D721Med (cell line): ENCODE results near the gene CHMP4A.

Experiments used
- DNase-seq: peaks from one replicate; pipeline ENCODE4 v3.0.0; 2011; ENCODE audit warnings: low spot score; ENCODE audit not compliant: insufficient read length
- FAIRE-seq: peaks from 2 replicates; lab custom pipeline; 2011; peaks lifted over from hg19 to GRCh38; lab: Jason Lieb, UNC
- CTCF ChIP-seq: IDR thresholded peaks from 2 replicates; pipeline ENCODE4 v1.5.1; 2012; ENCODE audit warnings: mild to moderate bottlenecking, control low read depth; ENCODE audit not compliant: insufficient read depth; ENCODE audit errors: missing control alignments

Gene CHMP4A

GRCh38 chr14:24171422-24172260, 41.6 kb downstream of the CHMP4A start, which contains the start of gene REC8:
Gene REC8 (plus strand): TSS chr14:24172080. CDS start chr14:24172553, 473 bp downstream.
- TF ChIP-seq CTCF: no peak
- peak; percentile 100 for DNase-seq
- no peak for FAIRE-seq

- no peak for FAIRE-seq
- DNase-seq: no peak
- TF ChIP-seq CTCF: no peak
Measured at GRCh38 chr14:24167469-24168114, 45.7 kb downstream of the CHMP4A start.

GRCh38 chr14:24165785-24166184, 47.5 kb downstream of the CHMP4A start:
- FAIRE-seq: no peak
- no peak for TF ChIP-seq CTCF
- DNase-seq: no peak

GRCh38 chr14:24164518-24164991, 48.7 kb downstream of the CHMP4A start:
- no peak for TF ChIP-seq CTCF
- DNase-seq (no peak), FAIRE-seq (no peak)

- DNase-seq: no peak
- no peak for TF ChIP-seq CTCF
- FAIRE-seq: no peak
Measured at GRCh38 chr14:24162093-24162492, 51.2 kb downstream of the CHMP4A start.

GRCh38 chr14:24160850-24161804, 52.2 kb downstream of the CHMP4A start, which contains the start of gene IRF9:
Gene IRF9 (plus strand): TSS chr14:24161265. CDS start chr14:24162145, 880 bp downstream.
- DNase-seq: peak; percentile 96
- no peak for FAIRE-seq
- TF ChIP-seq CTCF: peak; percentile 91
